ENCODE measurements around the gene NOBOX.

The NOBOX gene

DNA sequence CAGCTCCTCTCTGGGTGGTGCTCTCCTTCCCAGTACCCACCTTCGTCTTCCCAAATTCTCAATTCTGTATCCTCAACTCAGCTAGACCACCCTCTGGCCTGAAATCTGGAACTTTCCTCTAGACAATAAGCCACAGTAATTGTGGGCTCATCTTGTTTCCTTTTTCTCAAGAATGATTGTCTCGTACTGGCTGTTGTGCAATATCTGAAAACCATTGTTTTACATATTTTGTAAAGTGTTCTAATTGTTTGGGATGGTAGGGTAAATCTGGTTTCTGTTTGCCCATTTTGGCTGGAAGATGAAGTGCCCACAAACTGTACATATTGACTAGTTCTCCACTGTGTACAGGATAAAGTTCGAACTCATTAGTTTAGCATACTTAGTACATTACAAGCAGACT is 11.3 kb upstream of the NOBOX start:
- H3K27me3 Mint-ChIP-seq (ENCODE audit: low read depth, poor library complexity): peaks cover 12% of the 10 kb centered on the region
- peaks cover 24% of the 10 kb centered on the region for H3K9me3 Mint-ChIP-seq
- no peak overlapping the region for H3K4me3 Mint-ChIP-seq
- TF ChIP-seq, protein P1, sequence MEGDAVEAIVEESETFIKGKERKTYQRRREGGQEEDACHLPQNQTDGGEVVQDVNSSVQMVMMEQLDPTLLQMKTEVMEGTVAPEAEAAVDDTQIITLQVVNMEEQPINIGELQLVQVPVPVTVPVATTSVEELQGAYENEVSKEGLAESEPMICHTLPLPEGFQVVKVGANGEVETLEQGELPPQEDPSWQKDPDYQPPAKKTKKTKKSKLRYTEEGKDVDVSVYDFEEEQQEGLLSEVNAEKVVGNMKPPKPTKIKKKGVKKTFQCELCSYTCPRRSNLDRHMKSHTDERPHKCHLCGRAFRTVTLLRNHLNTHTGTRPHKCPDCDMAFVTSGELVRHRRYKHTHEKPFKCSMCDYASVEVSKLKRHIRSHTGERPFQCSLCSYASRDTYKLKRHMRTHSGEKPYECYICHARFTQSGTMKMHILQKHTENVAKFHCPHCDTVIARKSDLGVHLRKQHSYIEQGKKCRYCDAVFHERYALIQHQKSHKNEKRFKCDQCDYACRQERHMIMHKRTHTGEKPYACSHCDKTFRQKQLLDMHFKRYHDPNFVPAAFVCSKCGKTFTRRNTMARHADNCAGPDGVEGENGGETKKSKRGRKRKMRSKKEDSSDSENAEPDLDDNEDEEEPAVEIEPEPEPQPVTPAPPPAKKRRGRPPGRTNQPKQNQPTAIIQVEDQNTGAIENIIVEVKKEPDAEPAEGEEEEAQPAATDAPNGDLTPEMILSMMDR (IDR thresholded peaks at IDR 0.05): no peak
- H3K4me1 Mint-ChIP-seq: peaks cover 17% of the 10 kb centered on the region
- no peak overlapping the region for H3K27ac Mint-ChIP-seq
- H3K36me3 Mint-ChIP-seq (ENCODE audit: low read depth): no peaks in the 10 kb centered on the region
- no peak for DNase-seq

DNA sequence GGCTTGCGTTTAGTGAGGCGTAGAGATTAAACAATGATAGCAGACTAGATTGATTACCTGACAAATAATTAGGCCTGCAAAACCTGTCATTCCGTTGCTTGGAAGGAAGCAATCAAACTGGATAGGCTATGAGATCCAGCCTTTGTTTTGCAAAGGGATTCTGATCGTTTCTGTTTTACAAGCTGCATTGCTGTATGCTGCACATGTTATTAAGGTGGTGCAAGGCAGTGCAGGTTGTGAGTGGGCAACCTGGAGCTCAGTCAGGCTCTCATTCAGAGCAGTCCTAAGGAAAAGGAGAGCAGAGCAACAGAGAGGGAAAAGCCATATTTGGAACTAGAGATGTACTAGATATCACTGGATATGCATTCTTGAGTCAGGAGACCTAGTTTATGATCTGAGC is 6.9 kb upstream of the NOBOX start:
- Mint-ChIP-seq H3K9me3 (no peaks in the 10 kb centered on the region), H3K27me3 (ENCODE audit: low read depth, poor library complexity) (peaks cover 18% of the 10 kb centered on the region), H3K4me1 (peaks cover 56% of the 10 kb centered on the region), H3K36me3 (ENCODE audit: low read depth) (no peaks in the 10 kb centered on the region), H3K27ac (peak overlapping the region; percentile 70), H3K4me3 (no peak overlapping the region)
- no peak for DNase-seq
- TF ChIP-seq, protein P1 (IDR thresholded peaks at IDR 0.05): no peak

DNA sequence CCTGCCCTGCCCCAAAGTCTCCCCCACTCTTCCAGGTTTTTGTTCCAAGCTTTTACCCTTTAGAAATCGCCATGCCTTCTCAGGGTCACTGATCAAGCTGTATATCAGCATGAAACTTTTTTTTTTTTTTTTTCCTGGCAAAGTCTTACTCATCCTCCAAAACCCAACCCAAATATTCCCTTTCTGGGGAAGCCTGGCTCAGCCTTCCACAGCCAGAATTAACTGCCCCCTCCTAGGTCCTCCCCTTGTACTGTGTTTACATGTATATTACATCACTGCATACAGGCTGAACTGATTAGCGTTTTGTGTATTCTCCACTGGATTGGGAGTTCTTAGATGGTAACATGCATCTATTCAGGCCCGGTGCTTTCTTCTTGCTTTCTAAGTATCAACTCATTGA is 4.6 kb upstream of the NOBOX start:
- Mint-ChIP-seq H3K27ac (peak overlapping the region; percentile 4), H3K36me3 (ENCODE audit: low read depth) (no peaks in the 10 kb centered on the region), H3K4me3 (no peak overlapping the region), H3K4me1 (peaks cover 66% of the 10 kb centered on the region), H3K9me3 (no peaks in the 10 kb centered on the region), H3K27me3 (ENCODE audit: low read depth, poor library complexity) (peaks cover 17% of the 10 kb centered on the region)
- TF ChIP-seq, protein P1 (IDR thresholded peaks at IDR 0.05): no peak
- no peak for DNase-seq

GRCh38 chr7:144407266-144407931 is 3.9 kb upstream of the NOBOX start:
- Mint-ChIP-seq H3K4me1 (peaks cover 66% of the 10 kb centered on the region), H3K36me3 (ENCODE audit: low read depth) (no peaks in the 10 kb centered on the region), H3K4me3 (no peak overlapping the region), H3K27ac (peak overlapping the region; percentile 4), H3K9me3 (no peaks in the 10 kb centered on the region), H3K27me3 (ENCODE audit: low read depth, poor library complexity) (peaks cover 17% of the 10 kb centered on the region)
- TF ChIP-seq, protein P1 (IDR thresholded peaks at IDR 0.05): no peak
- DNase-seq: no peak

DNA sequence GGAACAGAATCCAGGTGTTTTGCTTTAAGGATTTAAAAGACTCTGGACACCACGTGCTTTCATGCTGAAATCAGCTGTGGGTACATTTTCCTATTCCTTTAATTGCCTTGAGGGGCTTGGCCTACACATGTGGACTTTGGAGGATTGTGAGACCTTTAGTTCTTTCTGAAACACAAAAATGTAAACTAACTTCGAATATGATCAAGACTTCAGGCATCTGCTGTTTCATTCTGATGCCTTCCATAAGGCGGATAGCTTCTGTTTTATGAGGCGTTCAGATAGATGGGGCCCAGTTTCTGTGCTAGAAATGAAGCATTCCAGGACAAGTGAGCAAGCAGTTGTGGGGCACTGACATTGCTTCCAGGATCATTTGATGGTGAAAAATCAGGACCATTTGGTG is 1.5 kb upstream of the NOBOX start:
- TF ChIP-seq, protein P1 (IDR thresholded peaks at IDR 0.05): no peak
- H3K9me3 Mint-ChIP-seq: no peaks in the 10 kb centered on the region
- no peak for DNase-seq
- H3K27ac Mint-ChIP-seq: peak overlapping the region; percentile 77
- H3K4me1 Mint-ChIP-seq: peaks cover 51% of the 10 kb centered on the region
- H3K36me3 Mint-ChIP-seq (ENCODE audit: low read depth): no peaks in the 10 kb centered on the region
- H3K4me3 Mint-ChIP-seq: no peak overlapping the region
- peaks cover 15% of the 10 kb centered on the region for H3K27me3 Mint-ChIP-seq (ENCODE audit: low read depth, poor library complexity)

GRCh38 chr7:144403102-144403501 is 391 bp downstream of the NOBOX start:
- Mint-ChIP-seq H3K36me3 (ENCODE audit: low read depth) (no peaks in the 10 kb centered on the region), H3K4me3 (no peak overlapping the region), H3K9me3 (no peaks in the 10 kb centered on the region)

More at GRCh38 chr7:144403102-144403501, 391 bp downstream of the NOBOX start:
- H3K4me1 Mint-ChIP-seq: peaks cover 36% of the 10 kb centered on the region
- no peak for DNase-seq
- peaks cover 18% of the 10 kb centered on the region for H3K27me3 Mint-ChIP-seq (ENCODE audit: low read depth, poor library complexity)
- no peak overlapping the region for H3K27ac Mint-ChIP-seq
- TF ChIP-seq, protein P1 (IDR thresholded peaks at IDR 0.05): no peak
